ENCODE data around the gene VAMP3. TPM values are rescaled to one million over a fixed set of nuclear protein-coding genes. Genes with fewer than 3 reads are reported as not detected.

VAMP3 gene
- total RNA-seq, 1 donor from 2014 or later: 199 TPM

DNA sequence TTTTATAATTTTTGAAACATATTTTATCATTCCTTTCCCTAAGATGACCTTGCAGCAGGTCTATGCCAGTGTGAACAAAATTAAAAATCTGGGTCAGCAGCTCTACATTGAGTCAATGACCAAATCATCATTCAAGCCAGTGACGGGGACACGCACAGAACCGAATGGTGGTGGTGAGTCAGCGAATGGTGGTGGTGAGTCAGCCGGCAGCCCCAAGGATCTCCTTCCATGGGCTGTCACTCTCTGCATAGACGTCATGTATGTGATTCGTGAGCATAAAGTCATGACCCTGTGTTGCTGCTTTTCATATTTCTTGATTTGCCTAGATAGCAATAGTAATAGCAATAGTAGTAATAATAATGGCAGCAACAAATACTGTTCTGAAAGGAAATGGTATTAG is 39.3 kb downstream of the VAMP3 start:
- DNase-seq (ENCODE audit: extremely low read depth, low read depth, low spot score): peak; percentile 27

DNA sequence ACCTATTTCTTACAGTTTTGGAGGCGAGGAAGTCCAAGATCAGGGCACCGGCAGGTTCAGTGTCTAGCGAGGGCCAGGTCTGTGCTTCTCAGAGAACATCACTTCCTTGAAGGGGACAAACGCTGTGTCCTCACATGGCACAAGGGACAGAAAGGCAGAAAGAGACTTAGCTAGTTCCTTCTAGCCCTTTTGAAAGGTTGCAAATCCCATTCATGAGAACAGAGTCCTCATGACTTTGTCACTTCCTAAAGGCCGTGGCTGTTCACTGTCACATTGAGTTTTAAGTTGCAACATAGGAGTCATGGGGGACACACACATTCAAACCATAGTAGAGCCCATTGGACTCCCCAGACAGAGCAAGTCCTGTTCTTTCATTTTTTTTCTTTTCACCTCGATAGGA is 40.4 kb downstream of the VAMP3 start:
- DNase-seq (ENCODE audit: extremely low read depth, low read depth, low spot score): no peak

DNA sequence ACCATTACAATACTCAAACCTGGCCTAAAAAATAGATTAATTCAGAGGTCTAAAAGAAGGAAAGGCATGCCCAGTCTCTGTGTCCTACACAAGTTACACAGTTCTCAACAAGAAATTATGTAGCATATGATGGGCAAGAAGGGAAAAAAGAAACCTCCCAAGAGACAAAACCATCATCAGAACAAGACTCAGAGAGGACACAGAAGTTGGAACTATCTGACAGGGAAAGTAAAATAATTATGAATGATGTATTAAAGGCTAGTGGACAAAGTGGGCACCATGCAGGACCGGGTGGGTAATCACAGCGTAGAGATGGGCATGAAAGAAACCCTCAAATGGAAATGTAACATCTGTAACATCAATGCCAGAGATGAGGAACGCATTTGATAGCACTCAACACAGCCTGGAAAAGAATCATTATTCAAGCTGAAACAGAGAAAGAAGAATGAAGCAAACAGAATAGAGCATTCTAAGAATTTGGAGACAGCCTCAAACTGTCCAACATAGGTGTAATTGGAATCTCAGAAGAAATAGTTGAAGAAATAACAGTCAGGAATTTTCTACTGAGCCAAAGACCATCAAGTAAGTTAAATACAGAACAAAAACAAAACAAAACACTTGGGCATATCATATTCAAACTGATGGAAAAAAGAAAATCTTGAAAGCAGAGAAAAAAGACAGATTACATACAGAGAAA is 42.7 kb downstream of the VAMP3 start:
- DNase-seq (ENCODE audit: extremely low read depth, low read depth, low spot score): no peak

DNA sequence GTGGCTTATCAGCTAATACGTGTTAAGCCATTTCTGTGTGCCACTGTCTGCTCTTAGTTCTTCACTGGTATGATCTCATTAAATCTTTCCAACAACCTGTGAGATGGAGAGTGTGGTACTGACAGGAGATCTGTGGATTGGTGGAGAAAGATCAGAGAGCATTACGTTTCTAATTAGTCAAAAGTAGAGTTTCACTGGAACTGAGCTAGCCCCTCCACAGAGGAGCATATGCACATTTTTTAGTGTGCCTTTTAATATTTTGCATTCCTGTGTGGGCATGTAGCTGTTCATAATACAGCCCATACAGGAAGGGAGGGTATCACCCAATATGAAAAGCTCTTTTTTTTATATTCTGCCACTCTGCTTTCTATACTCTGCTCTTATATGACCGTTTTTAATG is 50.2 kb downstream of the VAMP3 start:
- no peak for DNase-seq (ENCODE audit: extremely low read depth, low read depth, low spot score)

DNA sequence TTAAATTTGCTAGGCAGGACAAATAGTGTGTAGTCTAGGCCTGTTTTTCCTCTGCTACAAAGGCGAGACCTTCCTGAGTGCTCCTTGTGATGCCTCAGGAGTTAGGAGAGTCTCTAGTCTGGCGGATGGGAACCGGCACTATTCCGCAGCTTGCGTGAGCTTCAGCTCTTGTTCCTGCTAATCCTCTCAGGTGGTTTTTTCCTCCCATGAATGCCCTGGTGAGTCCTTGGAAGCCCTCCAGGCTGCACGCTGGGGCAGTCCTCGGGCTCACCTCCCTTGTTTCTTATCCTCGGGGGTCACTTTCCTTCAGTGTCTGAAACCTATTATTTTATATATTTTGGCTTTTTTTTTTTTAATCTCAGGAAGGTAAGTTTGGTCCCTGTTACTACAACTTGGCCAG is 53.6 kb downstream of the VAMP3 start:
- DNase-seq (ENCODE audit: extremely low read depth, low read depth, low spot score): no peak

DNA sequence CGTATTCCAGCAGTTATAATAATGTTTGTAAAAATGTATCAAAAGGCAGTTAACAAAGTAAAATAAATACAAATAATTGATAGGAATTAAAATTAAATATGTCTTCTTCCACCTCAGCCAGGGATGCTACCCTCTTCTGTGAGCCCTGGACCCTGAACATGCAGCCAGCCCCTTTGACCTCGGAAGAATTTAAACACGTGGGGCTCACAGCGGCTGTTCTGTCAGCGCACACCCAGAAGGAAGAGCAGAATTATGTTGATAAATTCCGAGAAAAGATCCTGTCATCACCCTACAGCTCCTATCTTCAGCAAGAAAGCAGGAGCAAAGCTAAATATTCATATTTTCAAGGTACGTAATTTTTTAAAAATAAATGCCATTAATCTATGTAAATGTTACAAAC is 55.3 kb downstream of the VAMP3 start:
- DNase-seq (ENCODE audit: extremely low read depth, low read depth, low spot score): no peak

DNA sequence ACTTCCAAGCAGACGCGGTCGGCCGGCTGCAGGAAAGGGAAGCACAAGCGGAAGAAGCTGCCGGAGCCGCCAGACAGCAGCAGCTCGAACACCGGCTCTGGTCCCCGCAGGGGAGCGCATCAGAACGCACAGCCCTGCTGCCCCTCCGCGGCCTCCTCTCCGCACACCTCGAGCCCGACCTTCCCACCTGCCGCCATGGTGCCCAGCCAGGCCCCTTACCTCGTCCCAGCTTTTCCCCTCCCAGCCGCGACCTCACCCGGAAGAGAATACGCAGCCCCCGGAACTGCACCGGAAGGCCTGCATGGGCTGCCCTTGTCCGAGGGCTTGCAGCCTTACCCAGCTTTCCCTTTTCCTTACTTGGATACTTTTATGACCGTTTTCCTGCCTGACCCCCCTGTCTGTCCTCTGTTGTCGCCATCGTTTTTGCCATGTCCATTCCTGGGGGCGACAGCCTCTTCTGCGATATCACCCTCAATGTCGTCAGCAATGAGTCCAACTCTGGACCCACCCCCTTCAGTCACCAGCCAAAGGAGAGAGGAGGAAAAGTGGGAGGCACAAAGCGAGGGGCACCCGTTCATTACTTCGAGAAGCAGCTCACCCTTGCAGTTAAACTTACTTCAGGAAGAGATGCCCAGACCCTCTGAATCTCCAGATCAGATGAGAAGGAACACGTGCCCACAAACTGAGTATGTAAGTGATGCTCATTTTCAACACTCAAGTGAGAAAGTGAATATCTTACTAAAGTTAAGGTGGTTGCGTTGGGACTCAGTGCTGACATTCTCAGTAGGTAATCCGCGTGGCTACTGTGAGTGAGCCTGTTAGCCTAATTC is 56.2 kb downstream of the VAMP3 start:
- no peak for DNase-seq (ENCODE audit: extremely low read depth, low read depth, low spot score)

Other genes starting within 250 kb of the VAMP3 start
- gene PER3, start 13.0 kb downstream of the VAMP3 start, total RNA-seq: 2.1 and 4.8 TPM in 2 replicates
- gene UTS2, start 81.8 kb downstream of the VAMP3 start, total RNA-seq: not detected in 2 replicates
- gene TNFRSF9, start 169.5 kb downstream of the VAMP3 start, total RNA-seq: 2.5 and 6.7 TPM in 2 replicates
- gene PARK7, start 190.4 kb downstream of the VAMP3 start, total RNA-seq: 197 and 212 TPM in 2 replicates